NCI-H345 (cell line): ENCODE measurements around the gene NFKB1.

Source experiments
- DNase-seq: peaks from one replicate; lab custom pipeline; 2025; lab: John Stamatoyannopoulos, UW

The NFKB1 gene

GRCh38 chr4:102533348-102533747 lies 32.2 kb downstream of the NFKB1 start:
- no peak for DNase-seq

GRCh38 chr4:102533904-102534303 lies 32.7 kb downstream of the NFKB1 start:
- no peak for DNase-seq

GRCh38 chr4:102534845-102535244 lies 33.7 kb downstream of the NFKB1 start:
- DNase-seq: no peak

- DNase-seq: no peak
Observed at GRCh38 chr4:102535398-102536082, 34.4 kb downstream of the NFKB1 start.

GRCh38 chr4:102536768-102537167 lies 35.6 kb downstream of the NFKB1 start:
- no peak for DNase-seq

- no peak for DNase-seq
Observed at GRCh38 chr4:102537269-102537668, 36.1 kb downstream of the NFKB1 start.

GRCh38 chr4:102541697-102542096 lies 40.5 kb downstream of the NFKB1 start:
- no peak for DNase-seq

GRCh38 chr4:102543030-102543928 lies 42.1 kb downstream of the NFKB1 start:
- DNase-seq: no peak

- DNase-seq: no peak
Observed at GRCh38 chr4:102546635-102547034, 45.5 kb downstream of the NFKB1 start.

GRCh38 chr4:102547973-102548372 lies 46.8 kb downstream of the NFKB1 start:
- DNase-seq: no peak

GRCh38 chr4:102551958-102552565 lies 50.9 kb downstream of the NFKB1 start:
- no peak for DNase-seq

GRCh38 chr4:102552781-102553180 lies 51.6 kb downstream of the NFKB1 start:
- DNase-seq: no peak

- no peak for DNase-seq
Observed at GRCh38 chr4:102553982-102554381, 52.8 kb downstream of the NFKB1 start.

- DNase-seq: no peak
Observed at GRCh38 chr4:102554482-102554881, 53.3 kb downstream of the NFKB1 start.

GRCh38 chr4:102554992-102555391 lies 53.8 kb downstream of the NFKB1 start:
- DNase-seq: no peak

- no peak for DNase-seq
Observed at GRCh38 chr4:102557636-102558035, 56.5 kb downstream of the NFKB1 start.

GRCh38 chr4:102560115-102560514 lies 59.0 kb downstream of the NFKB1 start:
- no peak for DNase-seq

GRCh38 chr4:102560571-102561341 lies 59.6 kb downstream of the NFKB1 start:
- no peak for DNase-seq

- DNase-seq: no peak
Observed at GRCh38 chr4:102563000-102563399, 61.8 kb downstream of the NFKB1 start.

- no peak for DNase-seq
Observed at GRCh38 chr4:102564399-102565059, 63.4 kb downstream of the NFKB1 start.

GRCh38 chr4:102565696-102566095 lies 64.5 kb downstream of the NFKB1 start:
- no peak for DNase-seq

- no peak for DNase-seq
Observed at GRCh38 chr4:102566426-102566825, 65.3 kb downstream of the NFKB1 start.
